Osteocyte (in vitro differentiated cells): Measurements from ENCODE around the gene ARHGAP8. TPM values are rescaled to one million over a fixed set of nuclear protein-coding genes. Genes with fewer than 3 reads are reported as not detected.
"Not testable (repeated sequence)": the region's sequence is repeated elsewhere in the genome, so short reads cannot be mapped to it uniquely, and the experiment has no call there.

Source experiments
- DNase-seq: peaks from one replicate; pipeline ENCODE4 v3.0.0; 2021; ENCODE audit warnings: mixed read lengths; ENCODE audit not compliant: unreplicated experiment; ENCODE audit errors: extremely low spot score
- H3K27ac Mint-ChIP-seq: one replicate; pipeline ENCODE4 v1.8.0; 2021; ENCODE audit warnings: mild to moderate bottlenecking, mixed read lengths; ENCODE audit not compliant: unreplicated experiment
- H3K27me3 Mint-ChIP-seq: one replicate; pipeline ENCODE4 v1.8.0; 2021; ENCODE audit warnings: mixed read lengths; ENCODE audit not compliant: unreplicated experiment
- H3K36me3 Mint-ChIP-seq: one replicate; pipeline ENCODE4 v1.8.0; 2021; ENCODE audit warnings: mixed read lengths; ENCODE audit not compliant: unreplicated experiment
- H3K4me1 Mint-ChIP-seq: one replicate; pipeline ENCODE4 v1.8.0; 2021; ENCODE audit warnings: mixed read lengths; ENCODE audit not compliant: unreplicated experiment
- H3K4me3 Mint-ChIP-seq: one replicate; pipeline ENCODE4 v1.8.0; 2021; ENCODE audit warnings: mild to moderate bottlenecking, moderate library complexity, mixed read lengths; ENCODE audit not compliant: unreplicated experiment
- H3K9me3 Mint-ChIP-seq: one replicate; pipeline ENCODE4 v1.8.0; 2021; ENCODE audit warnings: mixed read lengths; ENCODE audit not compliant: unreplicated experiment
- total RNA-seq: library from RNA; stranded (reverse); gene quantifications from 2 replicates; pipeline ENCODE4 v1.2.1, GENCODE V29; 2021
- TF ChIP-seq, protein P1 (sequence below): fragments of 200-600 bp; sonication (generic); IDR thresholded peaks from 2 replicates; pipeline ENCODE4 v1.5.0; 2021; ENCODE audit warnings: antibody characterized with exemption, mild to moderate bottlenecking, moderate library complexity

Gene ARHGAP8
- total RNA-seq, 1 donor from 2014 or later, result 0.89 TPM

DNA sequence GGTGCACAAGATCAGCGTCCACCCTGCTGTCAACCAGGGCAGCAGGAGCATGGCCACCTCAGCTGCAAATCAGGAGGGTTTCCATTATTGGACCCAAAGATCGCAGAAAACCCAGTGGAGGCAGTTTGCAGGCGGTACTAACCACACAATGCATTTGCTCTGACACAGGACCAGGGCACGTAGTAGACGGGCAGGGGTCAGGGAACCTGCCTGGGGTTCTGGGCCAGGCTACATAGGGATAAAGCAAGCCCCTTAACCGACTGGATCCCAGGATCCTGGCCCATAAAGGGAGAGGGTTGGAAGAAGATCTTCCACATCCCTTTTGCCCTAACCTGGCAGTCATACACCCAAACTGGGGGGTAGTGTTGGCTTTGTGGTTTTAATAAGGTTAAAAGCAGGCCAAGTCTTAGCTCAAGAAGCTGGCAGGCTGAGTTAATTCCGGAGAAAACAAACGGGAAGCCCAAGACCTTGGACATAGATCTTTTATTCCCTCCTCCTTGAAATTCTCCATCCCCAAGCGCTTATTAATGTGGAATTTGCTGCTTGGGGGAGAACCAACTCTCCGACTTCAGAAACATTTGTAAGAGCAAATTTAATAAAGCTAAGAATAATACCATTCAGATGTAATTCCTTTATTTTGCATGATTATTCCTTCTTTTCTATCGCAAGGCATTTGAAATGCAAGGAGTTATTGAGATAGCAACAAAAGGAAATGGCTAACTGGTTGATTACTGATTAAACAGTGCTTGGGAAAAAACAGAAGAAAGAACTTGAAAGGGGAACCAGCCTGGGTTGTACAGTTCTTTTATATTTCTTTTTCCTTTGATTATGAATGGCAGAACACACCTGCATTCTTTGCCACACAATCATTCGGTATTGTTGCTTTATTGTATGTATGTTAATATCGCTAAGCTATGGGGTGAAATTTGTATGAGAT, 6.3 kb upstream of the ARHGAP8 start:
- TF ChIP-seq, protein P1, sequence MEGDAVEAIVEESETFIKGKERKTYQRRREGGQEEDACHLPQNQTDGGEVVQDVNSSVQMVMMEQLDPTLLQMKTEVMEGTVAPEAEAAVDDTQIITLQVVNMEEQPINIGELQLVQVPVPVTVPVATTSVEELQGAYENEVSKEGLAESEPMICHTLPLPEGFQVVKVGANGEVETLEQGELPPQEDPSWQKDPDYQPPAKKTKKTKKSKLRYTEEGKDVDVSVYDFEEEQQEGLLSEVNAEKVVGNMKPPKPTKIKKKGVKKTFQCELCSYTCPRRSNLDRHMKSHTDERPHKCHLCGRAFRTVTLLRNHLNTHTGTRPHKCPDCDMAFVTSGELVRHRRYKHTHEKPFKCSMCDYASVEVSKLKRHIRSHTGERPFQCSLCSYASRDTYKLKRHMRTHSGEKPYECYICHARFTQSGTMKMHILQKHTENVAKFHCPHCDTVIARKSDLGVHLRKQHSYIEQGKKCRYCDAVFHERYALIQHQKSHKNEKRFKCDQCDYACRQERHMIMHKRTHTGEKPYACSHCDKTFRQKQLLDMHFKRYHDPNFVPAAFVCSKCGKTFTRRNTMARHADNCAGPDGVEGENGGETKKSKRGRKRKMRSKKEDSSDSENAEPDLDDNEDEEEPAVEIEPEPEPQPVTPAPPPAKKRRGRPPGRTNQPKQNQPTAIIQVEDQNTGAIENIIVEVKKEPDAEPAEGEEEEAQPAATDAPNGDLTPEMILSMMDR, result no peak
- Mint-ChIP-seq H3K27ac (no peak overlapping the region), H3K36me3 (no peaks in the 10 kb centered on the region)

DNA sequence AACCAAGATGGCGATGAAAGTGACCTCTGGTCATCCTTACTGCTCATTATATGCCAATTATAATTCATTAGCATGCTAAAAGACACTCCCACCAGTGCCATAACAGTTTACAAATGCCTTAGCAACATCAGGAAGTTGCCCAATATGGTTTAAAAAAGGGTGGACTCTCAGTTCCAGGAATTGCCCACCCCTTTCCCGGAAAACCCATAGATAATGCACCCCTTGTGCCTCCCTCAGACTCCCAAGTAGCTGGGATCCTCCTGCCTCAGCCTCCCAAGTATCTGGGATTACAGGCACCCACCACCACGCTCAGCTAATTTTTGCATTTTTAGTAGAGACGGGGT, 4.6 kb upstream of the ARHGAP8 start:
- not testable (repeated sequence) for H3K27ac Mint-ChIP-seq, H3K36me3 Mint-ChIP-seq, H3K9me3 Mint-ChIP-seq, H3K4me1 Mint-ChIP-seq, H3K4me3 Mint-ChIP-seq, DNase-seq
- peaks cover 35% of the 10 kb centered on the region for H3K27me3 Mint-ChIP-seq

More for the DNA sequence above, 6.3 kb upstream of the ARHGAP8 start:
- no peak for DNase-seq
- Mint-ChIP-seq H3K4me3 (no peak overlapping the region), H3K27me3 (peaks cover 26% of the 10 kb centered on the region), H3K4me1 (no peaks in the 10 kb centered on the region), H3K9me3 (no peaks in the 10 kb centered on the region)

DNA sequence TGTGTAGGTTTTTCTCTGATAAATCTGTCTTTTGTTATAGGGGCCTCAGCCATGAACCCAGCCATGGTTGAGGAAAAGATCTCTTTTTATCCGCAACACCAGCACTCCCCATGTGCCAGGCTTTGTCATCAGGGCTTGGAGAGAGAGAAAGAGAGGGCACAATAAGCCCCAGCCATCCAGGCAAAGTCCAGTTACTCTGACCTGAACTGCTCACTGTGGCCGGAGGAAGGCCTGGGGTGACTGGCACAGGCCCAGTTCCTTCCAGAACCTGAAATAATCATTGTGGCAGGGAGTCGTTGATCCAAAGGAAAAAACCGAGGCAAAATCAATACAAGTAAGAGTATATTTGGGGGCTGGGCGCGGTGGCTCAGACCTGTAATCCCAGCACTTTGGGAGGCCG, 3.9 kb upstream of the ARHGAP8 start:
- no peak for DNase-seq
- TF ChIP-seq, protein P1, result no peak
- Mint-ChIP-seq H3K4me1 (peaks cover 4% of the 10 kb centered on the region), H3K27me3 (peaks cover 38% of the 10 kb centered on the region), H3K4me3 (no peak overlapping the region), H3K9me3 (no peaks in the 10 kb centered on the region), H3K27ac (no peak overlapping the region), H3K36me3 (no peaks in the 10 kb centered on the region)

DNA sequence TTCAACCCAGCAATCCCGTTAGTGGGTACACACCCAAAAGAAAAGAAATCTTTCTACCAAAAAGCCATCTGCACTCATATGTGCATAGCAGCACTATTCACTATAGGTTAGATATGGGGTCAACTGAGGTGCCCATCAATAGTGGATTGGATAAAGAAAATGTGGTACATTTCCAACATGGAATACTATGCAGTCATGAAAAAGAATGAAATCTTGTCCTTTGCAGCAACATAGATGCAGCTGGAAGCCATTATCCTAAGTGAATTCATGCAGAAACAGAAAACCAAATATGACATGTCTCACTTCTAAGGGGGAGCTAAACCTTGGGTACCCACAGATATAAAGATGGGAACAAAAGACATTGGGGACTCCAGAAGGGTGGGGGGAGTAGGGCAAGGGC, 1.9 kb upstream of the ARHGAP8 start:
- no peak overlapping the region for H3K27ac Mint-ChIP-seq
- H3K36me3 Mint-ChIP-seq, result no peaks in the 10 kb centered on the region
- H3K4me3 Mint-ChIP-seq, result no peak overlapping the region
- H3K9me3 Mint-ChIP-seq, result no peaks in the 10 kb centered on the region
- TF ChIP-seq, protein P1, result no peak
- DNase-seq, result no peak
- H3K27me3 Mint-ChIP-seq, result peaks cover 50% of the 10 kb centered on the region
- H3K4me1 Mint-ChIP-seq, result peaks cover 4% of the 10 kb centered on the region

DNA sequence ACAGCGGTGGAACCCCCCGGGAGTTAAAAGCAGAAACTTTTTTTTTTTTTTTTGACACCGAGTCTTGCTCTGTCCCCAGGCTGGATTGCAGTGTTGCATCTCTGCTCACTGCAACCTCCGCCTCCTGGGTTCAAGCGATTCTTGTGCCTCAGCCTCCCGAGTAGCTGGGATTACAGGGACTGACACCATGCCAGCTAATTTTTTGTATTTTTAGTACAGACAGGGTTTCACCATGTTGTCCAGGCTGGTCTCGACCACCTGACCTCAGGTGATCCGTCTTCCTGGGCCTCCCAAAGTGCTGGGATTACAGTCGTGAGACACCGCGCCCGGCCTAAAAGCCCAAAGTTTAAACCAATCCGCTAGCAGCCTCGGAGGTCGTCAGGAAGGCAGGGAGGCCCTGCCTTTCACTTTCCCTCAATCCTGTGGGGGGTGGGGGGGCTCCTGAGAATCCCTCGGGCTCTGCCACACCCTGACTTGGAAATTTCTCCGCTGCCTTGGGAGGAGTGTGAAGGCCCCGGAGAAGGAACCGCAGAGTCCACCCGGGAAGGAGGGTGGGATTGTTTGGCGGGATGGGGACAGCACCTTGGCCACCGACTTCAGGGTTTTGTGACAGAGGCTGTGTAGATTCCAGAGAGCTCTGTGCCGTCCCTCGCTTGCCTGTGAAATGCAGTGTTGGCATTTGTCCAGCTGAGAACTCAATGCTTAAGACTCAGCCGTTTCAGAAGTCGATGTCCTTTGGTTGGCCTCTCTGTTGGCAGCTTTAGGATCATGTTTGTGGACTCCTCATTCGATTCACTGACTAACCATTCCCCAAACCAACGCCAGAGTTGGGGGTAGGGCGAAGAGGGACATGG, 1.0 kb downstream of the ARHGAP8 start:
- Mint-ChIP-seq H3K27me3 (peaks cover 53% of the 10 kb centered on the region), H3K4me3 (peak overlapping the region; percentile 4), H3K4me1 (peaks cover 9% of the 10 kb centered on the region), H3K27ac (no peak overlapping the region), H3K36me3 (no peaks in the 10 kb centered on the region), H3K9me3 (no peaks in the 10 kb centered on the region)
- DNase-seq, result no peak
- TF ChIP-seq, protein P1, result no peak
